ENCODE measurements around the gene PF4V1. TPM values are rescaled to one million over a fixed set of nuclear protein-coding genes. Genes with fewer than 3 reads are reported as not detected.

The PF4V1 gene
- total and polyA plus RNA-seq, 2 of the 13 experiments (the other 11 are each of a cell fraction or from before 2014, with no cell fraction given), result not detected

GRCh38 chr4:73822812-73823504 is 30.1 kb upstream of the PF4V1 start:
- H3K79me2 ChIP-seq (ENCODE audit: insufficient read depth, low read length), result no peaks in the 10 kb centered on the region
- intact Hi-C loops (cut with micrococcal nuclease; ENCODE audit: unreplicated experiment) (no loop called here), in situ Hi-C loops (cut with HindIII; ENCODE audit: extremely low pct_ligation_motif_present, low pct_unique_long_range_greater_than_20kb) (no loop called here)
- H3K9ac ChIP-seq (ENCODE audit: insufficient read depth, low read depth, low read length), result no peak overlapping the region
- H3K27ac ChIP-seq (ENCODE audit: extremely low read length, insufficient read depth, low read length), result no peak overlapping the region
- POLR2A ChIA-PET, result no interaction called here
- no peaks in the 10 kb centered on the region for H3K4me1 ChIP-seq (ENCODE audit: insufficient read depth, low read length)
- H3K36me3 ChIP-seq (replicated peaks in 1 of 2; ENCODE audit: control insufficient read depth in 1 of 2, insufficient read depth in 2 of 2, low read length in 2 of 2), result no peaks in the 10 kb centered on the region
- CTCF ChIA-PET (ENCODE audit: low intra/inter-chr PET ratio, low total read pairs), result no interaction called here
- TF ChIP-seq MAFK (conservative IDR thresholded peaks at IDR 0.05 in 1 of 2, IDR thresholded peaks at IDR 0.05 in 1 of 2; ENCODE audit: low read length in 2 of 2), result peak in 1 of 2 experiments; percentile 70; a peak in 2 of 4 replicates
- no peak for TF ChIP-seq NFKB2 (CRISPR knock-in tag; IDR thresholded peaks at IDR 0.05; ENCODE audit: borderline replicate concordance)
- peak; percentile 53; the same call in 1 of the 2 replicates for TF ChIP-seq MAFF (IDR thresholded peaks at IDR 0.05; ENCODE audit: low read depth, low read length)
- TF ChIP-seq ZBTB3 (CRISPR knock-in tag; IDR thresholded peaks at IDR 0.05; ENCODE audit: borderline replicate concordance, low read depth), result no peak
- no peaks in the 10 kb centered on the region for H3K9me3 ChIP-seq (ENCODE audit: low read length)
- no TSS peak for BruUV-seq (replicated peaks)
- DNase-seq (ENCODE audit: low spot score) (no peak), ATAC-seq (no peak), FAIRE-seq (no peak)
- no peak overlapping the region for H2AFZ ChIP-seq (ENCODE audit: low read length)
- no peak overlapping the region for H3K4me3 ChIP-seq (replicated peaks in 1 of 3; ENCODE audit: insufficient read depth in 1 of 3, low read depth in 2 of 3, low read length in 3 of 3)
- no peaks in the 10 kb centered on the region for H3K27me3 ChIP-seq (ENCODE audit: control insufficient read depth in 1 of 2, insufficient read depth in 2 of 2, low read length in 2 of 2)
- no peak overlapping the region for H3K4me2 ChIP-seq (ENCODE audit: low read depth, low read length)
- H4K20me1 ChIP-seq (ENCODE audit: insufficient read depth, low read length), result no peaks in the 10 kb centered on the region

DNA sequence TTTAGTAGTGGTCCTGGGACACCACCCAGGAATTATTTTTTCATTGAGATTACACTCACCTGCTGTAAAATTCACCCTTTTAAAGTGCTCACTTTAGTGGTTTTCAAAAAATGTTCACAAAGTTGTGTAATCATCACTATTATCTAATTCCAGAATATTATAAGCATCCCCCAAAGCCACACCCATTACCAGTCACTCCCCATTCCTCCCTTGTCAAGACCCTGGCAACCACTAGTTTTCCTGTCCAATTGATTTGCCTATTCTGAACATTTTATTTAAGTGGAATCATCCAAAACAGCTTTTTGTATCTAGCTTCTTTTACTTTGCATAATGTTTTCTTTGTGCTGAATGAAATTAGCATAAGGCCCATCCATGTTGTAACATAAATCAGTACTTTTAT is 29.3 kb upstream of the PF4V1 start:
- POLR2A ChIA-PET, result no interaction called here
- no peak overlapping the region for H3K4me2 ChIP-seq (ENCODE audit: low read depth, low read length)
- no peak overlapping the region for H2AFZ ChIP-seq (ENCODE audit: low read length)
- H3K9ac ChIP-seq (ENCODE audit: insufficient read depth, low read depth, low read length), result no peak overlapping the region
- H3K36me3 ChIP-seq (replicated peaks in 1 of 2; ENCODE audit: control insufficient read depth in 1 of 2, insufficient read depth in 2 of 2, low read length in 2 of 2), result no peaks in the 10 kb centered on the region
- H3K4me3 ChIP-seq (replicated peaks in 1 of 3; ENCODE audit: insufficient read depth in 1 of 3, low read depth in 2 of 3, low read length in 3 of 3), result no peak overlapping the region
- H3K27ac ChIP-seq (ENCODE audit: extremely low read length, insufficient read depth, low read length), result no peak overlapping the region
- BruUV-seq (replicated peaks), result no TSS peak
- FAIRE-seq, result no peak
- DNase-seq (ENCODE audit: low spot score), result no peak
- H3K9me3 ChIP-seq (ENCODE audit: low read length), result no peaks in the 10 kb centered on the region
- no peaks in the 10 kb centered on the region for H3K4me1 ChIP-seq (ENCODE audit: insufficient read depth, low read length)
- intact Hi-C loops (cut with micrococcal nuclease; ENCODE audit: unreplicated experiment), result no loop called here
- in situ Hi-C loops (cut with HindIII; ENCODE audit: extremely low pct_ligation_motif_present, low pct_unique_long_range_greater_than_20kb), result no loop called here
- H3K27me3 ChIP-seq (ENCODE audit: control insufficient read depth in 1 of 2, insufficient read depth in 2 of 2, low read length in 2 of 2), result no peaks in the 10 kb centered on the region
- CTCF ChIA-PET (ENCODE audit: low intra/inter-chr PET ratio, low total read pairs), result no interaction called here
- no peak for ATAC-seq
- H4K20me1 ChIP-seq (ENCODE audit: insufficient read depth, low read length), result no peaks in the 10 kb centered on the region
- no peaks in the 10 kb centered on the region for H3K79me2 ChIP-seq (ENCODE audit: insufficient read depth, low read length)
- TF ChIP-seq EP300 (IDR thresholded peaks at IDR 0.05; ENCODE audit: low read depth in 2 of 2, low read length in 2 of 2) (no peak), EP300 (CRISPR knock-in tag; IDR thresholded peaks at IDR 0.05; ENCODE audit: borderline replicate concordance) (no peak), FOXM1 (CRISPR knock-in tag; IDR thresholded peaks at IDR 0.05) (no peak), NFKBIZ (CRISPR knock-in tag; IDR thresholded peaks at IDR 0.05) (no peak), PHF20 (CRISPR knock-in tag; IDR thresholded peaks at IDR 0.05) (no peak), BCLAF1 (IDR thresholded peaks at IDR 0.05) (no peak), FOXK1 (CRISPR knock-in tag; IDR thresholded peaks at IDR 0.05; ENCODE audit: borderline replicate concordance, low read depth) (no peak), LRRFIP1 (CRISPR knock-in tag; conservative IDR thresholded peaks at IDR 0.05) (no peak), FOXA1 (IDR thresholded peaks at IDR 0.05) (no peak), FOXA1 (CRISPR knock-in tag; IDR thresholded peaks at IDR 0.05) (no peak), GFI1 (CRISPR knock-in tag; IDR thresholded peaks at IDR 0.05; ENCODE audit: borderline replicate concordance) (no peak)
